Activated CD8-positive, alpha-beta memory T cell treated with anti-CD3 and anti-CD28 coated beads, Interleukin-2, amount 50 U/mL, for 48 hours (primary cell): Measurements from ENCODE around the gene CAMK1G.

Experiments
- DNase-seq: peaks from one replicate; pipeline ENCODE4 v3.0.0-alpha.2; 2020

The CAMK1G gene

GRCh38 chr1:209601809-209602657 lies 18.5 kb downstream of the CAMK1G start:
- DNase-seq, result no peak

DNA sequence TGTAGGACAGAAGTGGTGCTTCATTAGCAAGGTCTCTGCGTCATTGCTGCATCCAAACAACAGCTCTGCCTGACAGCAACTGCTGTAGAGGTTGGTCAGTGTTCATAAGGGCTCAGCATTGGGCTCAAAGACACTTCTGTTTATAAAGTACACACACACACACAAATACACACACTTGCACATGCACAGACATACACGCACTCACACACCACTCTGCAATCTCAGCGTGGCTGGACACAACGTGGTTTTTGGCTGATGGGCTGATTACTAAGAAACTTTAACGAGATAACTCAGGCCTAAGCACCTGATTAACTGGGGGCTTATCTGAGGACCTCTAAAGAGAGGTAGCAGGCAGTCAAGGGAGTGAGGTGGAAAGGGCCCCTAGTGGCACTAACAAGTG lies 20.4 kb downstream of the CAMK1G start:
- no peak for DNase-seq

DNA sequence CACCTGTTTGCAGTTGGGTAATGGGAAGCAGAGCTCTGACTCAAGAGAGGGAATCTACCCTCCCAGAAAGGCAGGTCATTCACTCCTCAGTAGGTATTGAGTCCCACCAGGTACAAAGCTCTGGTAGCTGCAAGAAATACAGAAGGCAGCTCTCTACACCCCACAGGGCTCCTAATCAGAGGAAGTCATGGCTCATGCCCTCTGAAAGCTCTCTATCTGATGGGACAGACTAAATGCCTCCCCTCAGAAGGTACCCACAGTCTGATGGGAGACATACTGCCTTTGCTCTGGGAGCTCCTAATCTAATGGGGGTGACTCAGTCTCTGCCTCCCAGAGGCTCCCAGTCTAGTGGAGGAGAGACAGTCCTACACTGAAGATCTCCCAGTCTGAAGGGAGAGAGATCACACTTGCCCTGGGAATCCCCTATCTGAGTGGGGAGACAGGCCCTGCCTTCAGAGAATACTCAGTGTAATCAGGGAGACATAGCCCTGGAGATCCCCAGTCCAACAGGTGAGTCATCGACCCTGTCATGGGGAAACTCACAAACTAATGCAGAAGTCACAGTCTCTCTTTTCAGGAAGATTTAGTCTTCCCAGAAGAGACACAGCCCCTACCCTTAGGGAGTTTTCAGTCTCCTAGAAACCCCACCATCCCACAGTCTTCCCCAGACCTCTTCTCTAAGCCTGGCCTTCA lies 23.7 kb downstream of the CAMK1G start:
- no peak for DNase-seq

GRCh38 chr1:209607795-209608178 lies 24.3 kb downstream of the CAMK1G start:
- DNase-seq, result no peak

DNA sequence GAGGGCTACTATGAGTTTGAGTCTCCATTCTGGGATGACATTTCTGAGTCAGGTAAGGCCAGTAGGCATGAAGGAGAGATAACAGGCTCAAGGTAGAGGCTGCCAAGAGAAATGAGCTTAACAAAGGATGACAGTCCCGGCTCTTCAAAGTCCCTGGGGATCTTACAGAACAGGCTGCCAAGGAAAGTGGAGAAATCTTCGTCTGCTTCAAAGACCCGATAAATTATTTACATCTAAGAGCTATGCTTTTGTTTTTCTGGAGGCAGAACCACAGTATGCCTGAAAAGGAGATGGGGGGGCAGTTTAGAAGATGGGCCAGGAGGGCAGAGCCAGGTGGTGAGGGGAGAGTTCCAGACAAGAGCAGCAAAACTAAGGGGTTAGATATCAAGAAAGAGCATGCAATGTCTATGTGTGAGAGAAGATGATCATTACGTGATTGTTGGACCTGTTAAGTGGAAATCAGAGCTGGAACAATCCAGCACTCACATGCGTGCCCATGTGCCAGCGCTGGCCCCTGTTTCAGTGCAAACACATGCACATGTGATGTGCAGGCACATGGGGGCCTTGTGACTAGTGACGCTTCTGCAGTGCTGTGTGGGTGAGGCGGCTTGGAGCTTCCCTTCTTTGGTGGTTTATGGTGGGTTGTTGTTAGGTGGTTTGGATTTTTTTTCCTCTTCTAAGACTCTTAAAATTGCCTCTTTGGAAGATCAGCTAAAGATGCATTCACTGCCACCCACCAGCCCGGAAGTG lies 25.7 kb downstream of the CAMK1G start:
- DNase-seq, result no peak

- no peak for DNase-seq
Observed at GRCh38 chr1:209609791-209610630, 26.5 kb downstream of the CAMK1G start.

- DNase-seq, result no peak
Observed at GRCh38 chr1:209610631-209610905, 27.1 kb downstream of the CAMK1G start.

GRCh38 chr1:209611771-209612570 lies 28.5 kb downstream of the CAMK1G start:
- DNase-seq, result no peak

GRCh38 chr1:209612646-209613399 lies 29.3 kb downstream of the CAMK1G start:
- DNase-seq, result no peak

- DNase-seq, result no peak
Observed at GRCh38 chr1:209613400-209614150, 30.1 kb downstream of the CAMK1G start.

- DNase-seq, result no peak
Observed at GRCh38 chr1:209614151-209614420, 30.6 kb downstream of the CAMK1G start.

- no peak for DNase-seq
Observed at GRCh38 chr1:209614906-209615305, 31.4 kb downstream of the CAMK1G start.

- no peak for DNase-seq
Observed at GRCh38 chr1:209616366-209617046, 33.0 kb downstream of the CAMK1G start.

DNA sequence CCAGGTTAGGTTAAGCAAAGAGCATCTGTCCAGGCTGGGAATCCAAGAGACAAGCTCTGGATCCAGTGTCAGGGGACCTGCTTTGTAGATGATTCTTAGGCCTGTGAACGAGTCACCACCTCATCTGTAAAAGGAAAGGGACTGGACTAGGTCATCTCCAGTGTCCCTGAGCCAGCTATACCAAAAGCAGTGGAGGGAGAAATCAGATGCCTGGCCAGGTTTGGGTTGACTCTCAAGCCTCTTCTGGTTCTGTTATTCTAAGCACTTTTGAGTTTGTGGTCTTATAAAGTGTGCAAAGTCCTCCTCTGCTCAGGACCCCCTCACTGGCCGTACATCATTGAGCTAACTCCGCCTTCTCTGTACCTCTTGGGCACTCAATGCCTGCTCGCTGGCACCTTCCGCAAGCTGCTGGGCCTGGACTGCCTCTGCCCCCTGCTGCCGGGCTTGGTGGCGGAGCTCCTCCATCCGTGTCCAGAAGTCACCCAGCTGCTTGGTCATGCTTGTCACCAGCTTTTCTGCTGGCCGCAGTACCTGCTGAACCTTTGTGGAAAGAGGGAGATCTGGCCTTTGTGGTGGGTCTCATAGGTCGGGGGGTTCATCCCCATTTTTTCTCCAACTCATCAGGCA lies 33.6 kb downstream of the CAMK1G start:
- no peak for DNase-seq

- no peak for DNase-seq
Observed at GRCh38 chr1:209617755-209618154, 34.2 kb downstream of the CAMK1G start.

DNA sequence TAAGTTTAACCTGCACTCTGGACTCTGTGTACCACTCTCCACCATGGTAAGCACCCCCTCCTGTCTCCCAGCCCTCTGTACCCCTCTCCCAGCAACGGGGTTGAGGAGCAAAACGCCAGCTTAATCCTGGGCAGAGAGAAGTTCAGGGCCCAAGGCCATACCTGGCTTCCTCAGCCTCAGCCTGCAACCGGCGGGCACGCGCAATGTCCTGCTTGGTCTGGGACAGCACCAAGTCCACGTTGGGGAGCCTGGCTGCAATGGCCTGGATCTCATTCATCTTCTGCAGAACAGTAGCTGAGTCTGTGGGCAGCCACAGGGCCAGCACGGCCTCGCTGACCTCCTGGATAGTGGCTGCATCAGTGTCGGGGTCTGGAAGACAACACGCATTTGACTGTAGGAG lies 34.8 kb downstream of the CAMK1G start:
- no peak for DNase-seq

- no peak for DNase-seq
Observed at GRCh38 chr1:209618756-209619420, 35.4 kb downstream of the CAMK1G start.

DNA sequence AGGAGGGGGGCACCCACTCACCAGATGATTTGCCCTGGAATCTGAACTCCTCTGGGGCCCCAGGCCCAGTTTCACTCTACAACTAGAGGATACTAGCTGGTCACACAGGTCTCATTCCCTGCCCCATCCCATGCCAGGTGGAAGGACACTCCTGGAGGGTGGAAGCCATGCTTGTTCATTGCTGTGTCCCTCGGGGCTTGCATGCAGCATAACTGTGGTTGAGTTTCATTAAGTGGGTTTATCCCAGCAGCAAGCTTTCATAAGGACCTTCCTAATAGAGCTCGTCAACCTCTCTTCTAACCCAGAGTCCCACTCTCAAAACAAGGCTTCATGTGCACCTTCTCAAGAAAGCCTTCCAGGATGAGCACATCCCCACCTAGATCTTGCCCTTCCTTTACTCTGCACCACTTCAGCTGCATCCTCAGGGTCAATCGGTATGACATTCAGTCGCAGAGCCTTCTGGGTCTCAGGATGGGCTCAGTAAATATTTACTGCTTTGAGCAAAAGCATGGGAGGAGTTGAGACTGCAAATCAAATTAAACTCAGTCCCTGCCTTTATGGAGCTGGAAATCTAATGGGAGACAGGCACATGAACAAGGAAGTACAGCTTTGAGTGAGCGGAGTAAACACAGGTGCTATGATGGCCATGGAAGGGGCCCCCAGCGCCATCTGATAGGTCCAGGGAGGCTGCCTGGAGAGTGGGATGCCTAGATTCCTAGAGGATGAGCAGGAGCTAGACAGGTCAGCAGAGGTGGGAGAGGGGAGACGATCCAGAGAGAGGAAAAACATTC lies 36.4 kb downstream of the CAMK1G start:
- DNase-seq, result no peak
